Transverse colon (tissue), 4 donors: ENCODE data around the gene HHEX. TPM values are rescaled to one million over a fixed set of nuclear protein-coding genes. Genes with fewer than 3 reads are reported as not detected.
A peak's percentile ranks its signal among the peaks of the same experiment; 100 is the strongest.

Experiments
- DNase-seq: peaks from one replicate; pipeline ENCODE4 v3.0.0-alpha.2; 2019
- H3K27ac ChIP-seq, 4 donors: fragments of 200-600 bp; sonication (generic); 2 replicates each; pipeline ENCODE4 v1.5.1; 2016 to 2018; ENCODE audit warnings: inconsistent platforms in 4 of 4
- H3K27me3 ChIP-seq: fragments of 200-600 bp; sonication (generic); 2 replicates; pipeline ENCODE4 v1.5.1; 2017; ENCODE audit warnings: inconsistent platforms
- H3K36me3 ChIP-seq, 4 donors: fragments of 200-600 bp; sonication (generic); 2 replicates each; pipeline ENCODE4 v1.5.1; 2017 to 2019; ENCODE audit warnings: inconsistent platforms in 4 of 4
- H3K4me1 ChIP-seq, 4 donors: fragments of 200-600 bp; sonication (generic); 2 replicates each; pipeline ENCODE4 v1.5.1; 2017 to 2020; ENCODE audit warnings: inconsistent platforms in 4 of 4
- H3K4me3 ChIP-seq, 4 donors: fragments of 200-600 bp; sonication (generic); 1 replicate in 1 of 4; 2 replicates in 3 of 4; pipeline versions ENCODE4 v1.5.1 to v1.6.1; 2017 to 2019; ENCODE audit warnings: inconsistent platforms in 4 of 4
- H3K9me3 ChIP-seq, 2 donors: fragments of 200-600 bp; sonication (generic); 2 replicates each; pipeline ENCODE4 v1.5.1; 2017 to 2019; ENCODE audit warnings: inconsistent platforms in 2 of 2
- CTCF ChIP-seq, 5 experiments: fragments of 200-600 bp in 3 of 5; fragments of 450-650 bp in 2 of 5; sonication (generic) in 3 of 5; IDR thresholded peaks; 1 replicate in 2 of 5; 2 replicates in 3 of 5; pipeline ENCODE4 v1.5.1; 2016 to 2017; ENCODE audit warnings: antibody characterized with exemption in 5 of 5, inconsistent platforms in 3 of 5, mild to moderate bottlenecking in 2 of 5, moderate library complexity in 1 of 5
- EP300 ChIP-seq: sonication (generic); formaldehyde crosslinking; IDR thresholded peaks from one replicate; pipeline ENCODE4 v1.6.1; 2017; ENCODE audit warnings: antibody characterized with exemption, low read depth
- POLR2A ChIP-seq: fragments of 450-650 bp; IDR thresholded peaks from one replicate; pipeline ENCODE4 v1.6.1; 2016; ENCODE audit warnings: antibody characterized with exemption, mild to moderate bottlenecking, moderate library complexity
- POLR2AphosphoS5 ChIP-seq, 3 donors: sonication (generic); formaldehyde crosslinking; IDR thresholded peaks; one replicate each; pipeline ENCODE4 v1.6.1; 2016; ENCODE audit warnings: antibody characterized with exemption in 3 of 3
- WGBS, 2 donors: methylation state at CpG; one replicate each; pipeline ENCODE4 v1.1.5; 2018; ENCODE audit warnings: low coverage in 1 of 2; 5-methylcytosine and 5-hydroxymethylcytosine counted together
- in situ Hi-C, 4 donors: fragments of 200-750 bp; cut with MboI; loops; one replicate each; pipeline versions ENCODE4 v1.15.0 to v1.15.1; 2017; ENCODE audit warnings: low sequenced_read_pairs in 3 of 4, low pct_ligation_motif_present in 1 of 4, low pct_unique_long_range_greater_than_20kb in 1 of 4
- intact Hi-C: fragments of 100-400 bp; cut with DNase I; formaldehyde crosslinking; loops from one replicate; pipeline ENCODE4 v1.15.1; 2023; ENCODE audit warnings: low total_unique reads
- total RNA-seq, 4 donors: library from RNA; depleted of rRNA; stranded (reverse); fragments of >200 nt; gene quantifications; one replicate each; pipeline ENCODE4 v1.1.0, GENCODE V29; 2016

The HHEX gene
- total RNA-seq, 4 donors from 2014 or later = 0.80 to 7.9 (median 4.8) TPM

DNA sequence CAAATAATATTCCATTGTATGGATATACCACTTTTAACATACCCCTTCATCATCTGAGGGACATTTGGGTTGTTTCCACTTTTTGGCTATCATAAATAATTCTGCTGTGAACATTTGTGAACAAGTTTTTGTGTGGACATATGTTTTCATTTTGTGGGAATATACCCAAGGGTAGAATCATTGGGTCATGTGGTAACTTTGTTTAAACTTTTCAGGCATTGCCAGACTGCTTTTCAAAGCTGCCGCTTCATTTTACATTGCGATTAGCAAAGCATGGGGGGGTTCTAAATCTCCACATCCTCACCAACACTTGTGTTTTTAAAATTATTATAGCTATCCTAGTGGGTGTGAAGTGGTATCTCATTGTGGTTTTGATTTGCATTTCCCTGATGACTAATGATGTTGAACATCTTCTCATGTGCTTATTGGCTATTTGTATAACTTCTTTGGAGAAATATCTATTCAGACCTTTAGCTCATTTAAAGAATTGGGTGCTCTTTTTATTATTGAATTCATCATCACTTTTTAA is 8.4 kb upstream of the HHEX start:
- Histone ChIP-seq H3K36me3 (no peaks in the 10 kb centered on the region), H3K27me3 (no peaks in the 10 kb centered on the region), H3K4me1 (no peaks in the 10 kb centered on the region), H3K27ac (no peak overlapping the region), H3K4me3 (no peak overlapping the region), H3K9me3 (peaks cover 0 to 5% of the 10 kb centered on the region in 2 donors)
- intact Hi-C loops (no loop called here), in situ Hi-C loops (no loop called here)
- TF ChIP-seq CTCF (IDR thresholded peaks at IDR 0.05) (no peak), EP300 (no peak), POLR2A (no peak), POLR2AphosphoS5 (IDR thresholded peaks at IDR 0.05) (no peak)
- no peak for DNase-seq
- 87 to 100% methylated on average over 2 of the region's 2 CpGs for WGBS, 2 donors

- Histone ChIP-seq H3K36me3 (no peaks in the 10 kb centered on the region), H3K4me1 (peaks cover 0 to 31% (median 14%) of the 10 kb centered on the region in 4 donors), H3K27ac (peak overlapping the region; percentile 75 to 83 (median 79)), H3K27me3 (peaks cover 56% of the 10 kb centered on the region), H3K9me3 (peaks cover 0 to 5% of the 10 kb centered on the region in 2 donors), H3K4me3 (peak overlapping the region in 2 of 4 donors; percentile 76 to 77)
- TF ChIP-seq CTCF (IDR thresholded peaks at IDR 0.05) (no peak), EP300 (no peak), POLR2AphosphoS5 (IDR thresholded peaks at IDR 0.05) (no peak), POLR2A (no peak)
- no peak for DNase-seq
- intact Hi-C loops (no loop called here), in situ Hi-C loops (no loop called here)
- 48 to 69% methylated on average over 5 of the region's 5 CpGs for WGBS, 2 donors
These were observed 1.2 kb upstream of the HHEX start for GRCh38 chr10:92688573-92688926.

- H3K4me3 ChIP-seq = peak overlapping the region; percentile 41 to 77 (median 74)
- H3K27me3 ChIP-seq = peaks cover 61% of the 10 kb centered on the region
- in situ Hi-C loops (no loop called here), intact Hi-C loops (no loop called here)
- TF ChIP-seq POLR2AphosphoS5 (IDR thresholded peaks at IDR 0.05) (no peak), EP300 (no peak), CTCF (IDR thresholded peaks at IDR 0.05) (no peak)
- H3K9me3 ChIP-seq = peaks cover 0 to 5% of the 10 kb centered on the region in 2 donors
- no peaks in the 10 kb centered on the region for H3K36me3 ChIP-seq
- H3K4me1 ChIP-seq = peaks cover 0 to 31% (median 14%) of the 10 kb centered on the region in 4 donors
- peak; percentile 34 for DNase-seq
- 0 to 5% methylated on average over 6 to 22 of the region's 63 CpGs for WGBS, 2 donors
- peak overlapping the region; percentile 75 to 83 (median 79) for H3K27ac ChIP-seq
These were observed 660 bp upstream of the HHEX start for GRCh38 chr10:92688927-92689662.

DNA sequence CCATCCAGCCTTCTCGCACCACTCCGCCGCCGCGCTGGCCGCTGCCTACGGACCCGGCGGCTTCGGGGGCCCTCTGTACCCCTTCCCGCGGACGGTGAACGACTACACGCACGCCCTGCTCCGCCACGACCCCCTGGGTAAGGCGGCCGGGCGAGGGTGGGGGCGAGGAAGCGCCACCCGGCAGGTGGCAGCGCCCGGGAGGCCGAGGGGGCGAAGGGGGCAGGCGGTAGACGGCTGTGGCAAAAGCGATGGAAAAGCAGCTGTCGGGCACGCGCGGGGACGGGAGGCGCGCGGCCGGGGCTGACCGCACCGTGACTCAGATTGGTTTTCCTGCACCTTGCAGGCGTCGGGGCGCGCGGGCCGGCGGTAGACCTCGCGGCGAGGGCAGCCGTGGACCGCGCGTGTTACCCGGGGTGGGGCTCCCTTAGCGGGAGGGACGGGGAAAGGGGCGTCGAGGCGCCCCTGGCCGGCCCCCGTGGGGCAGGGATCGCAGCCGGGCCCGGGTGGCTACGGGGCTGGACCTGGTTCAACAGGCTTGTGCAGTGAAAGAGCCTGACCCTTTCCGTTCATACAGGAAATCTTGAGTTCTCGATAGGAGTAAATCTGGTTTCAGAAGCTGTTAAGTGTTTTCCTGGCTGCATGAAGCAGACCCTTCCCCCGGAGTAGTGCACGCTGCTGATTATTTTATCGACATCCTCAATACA is 608 bp downstream of the HHEX start:
- peaks cover 0 to 3% of the 10 kb centered on the region in 2 donors for H3K9me3 ChIP-seq
- intact Hi-C loops = no loop called here
- TF ChIP-seq POLR2AphosphoS5 (IDR thresholded peaks at IDR 0.05) (peak in 1 of 3 donors; percentile 30), POLR2A (no peak), EP300 (no peak), CTCF (IDR thresholded peaks at IDR 0.05) (no peak)
- peak overlapping the region; percentile 75 to 83 (median 79) for H3K27ac ChIP-seq
- peaks cover 0 to 31% (median 14%) of the 10 kb centered on the region in 4 donors for H3K4me1 ChIP-seq
- WGBS, 2 donors = 30% methylated on average over 38 of the region's 73 CpGs; no CpG with 5 or more reads in 1 of the 2 donors
- H3K36me3 ChIP-seq = no peaks in the 10 kb centered on the region
- H3K4me3 ChIP-seq = peak overlapping the region; percentile 34 to 77 (median 58)
- peaks cover 72% of the 10 kb centered on the region for H3K27me3 ChIP-seq
- in situ Hi-C loops = no loop called here
- peak; percentile 61 for DNase-seq
